KMS-11 (cell line): Measurements from ENCODE around the gene RAD51B.

Experiments
- H2AFZ ChIP-seq: fragments of 200-600 bp; sonication (generic); 2 replicates; pipeline ENCODE4 v1.6.1; 2016; ENCODE audit warnings: antibody characterized with exemption, mixed run types, low read depth
- H3K27ac ChIP-seq: fragments of 200-600 bp; sonication (generic); 2 replicates; pipeline ENCODE4 v1.6.1; 2016; ENCODE audit warnings: mild to moderate bottlenecking, mixed run types
- H3K27me3 ChIP-seq: fragments of 200-600 bp; sonication (generic); 2 replicates; pipeline ENCODE4 v1.6.1; 2017; ENCODE audit warnings: mild to moderate bottlenecking, low read depth, mixed run types, moderate library complexity; ENCODE audit not compliant: insufficient read depth
- H3K36me3 ChIP-seq: fragments of 200-600 bp; sonication (generic); 2 replicates; pipeline ENCODE4 v1.6.1; 2017; ENCODE audit warnings: mild to moderate bottlenecking, mixed run types; ENCODE audit not compliant: insufficient read depth
- H3K4me1 ChIP-seq: fragments of 200-600 bp; sonication (generic); 2 replicates; pipeline ENCODE4 v1.6.1; 2016; ENCODE audit warnings: mild to moderate bottlenecking, low read depth, mixed run types; ENCODE audit not compliant: poor library complexity, severe bottlenecking
- H3K4me2 ChIP-seq: fragments of 200-600 bp; sonication (generic); 2 replicates; pipeline ENCODE4 v1.7.0; 2016; ENCODE audit warnings: mild to moderate bottlenecking, mixed run types
- H3K4me3 ChIP-seq: fragments of 200-600 bp; sonication (generic); IDR thresholded peaks from 2 replicates; pipeline ENCODE4 v1.6.1; 2017; ENCODE audit warnings: low read depth, low read length, mixed read lengths; ENCODE audit not compliant: insufficient read depth
- H3K79me2 ChIP-seq: fragments of 200-600 bp; sonication (generic); 2 replicates; pipeline ENCODE4 v1.6.1; 2016; ENCODE audit warnings: low read depth, mixed run types; ENCODE audit not compliant: insufficient read depth
- H3K9ac ChIP-seq: fragments of 200-600 bp; sonication (generic); 2 replicates; pipeline ENCODE4 v1.6.1; 2016; ENCODE audit warnings: mild to moderate bottlenecking, mixed run types
- H4K20me1 ChIP-seq: fragments of 200-600 bp; sonication (generic); 2 replicates; pipeline ENCODE4 v1.6.1; 2016; ENCODE audit warnings: mild to moderate bottlenecking, mixed run types; ENCODE audit not compliant: insufficient read depth
- TF ChIP-seq, protein P1 (sequence below): fragments of 200-600 bp; sonication (generic); conservative IDR thresholded peaks from 2 replicates; pipeline ENCODE4 v1.6.1; 2017; ENCODE audit warnings: low read depth, mild to moderate bottlenecking, antibody characterized with exemption, low read length, moderate library complexity, mixed read lengths

Gene RAD51B

DNA sequence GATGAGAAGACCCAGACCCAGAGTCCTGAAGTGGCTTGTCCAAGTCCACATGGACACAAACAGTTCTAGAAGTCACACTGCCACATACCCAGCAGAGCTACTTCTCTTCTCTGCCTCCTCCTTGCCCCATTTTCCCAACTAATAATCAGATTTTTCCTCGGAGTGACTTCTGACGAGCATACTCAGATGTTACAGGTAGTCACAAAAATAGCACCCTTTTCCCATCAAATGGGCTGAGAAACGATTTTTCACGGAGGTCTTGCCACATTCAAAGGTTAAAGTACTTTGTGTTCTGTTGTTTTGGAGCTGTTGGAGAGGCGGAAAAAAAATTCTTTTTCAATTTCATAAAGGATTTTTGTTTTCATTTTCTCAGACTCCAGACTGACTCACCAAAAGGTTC lies 740.4 kb downstream of the RAD51B start:
- H3K4me2 ChIP-seq = no peak overlapping the region

DNA sequence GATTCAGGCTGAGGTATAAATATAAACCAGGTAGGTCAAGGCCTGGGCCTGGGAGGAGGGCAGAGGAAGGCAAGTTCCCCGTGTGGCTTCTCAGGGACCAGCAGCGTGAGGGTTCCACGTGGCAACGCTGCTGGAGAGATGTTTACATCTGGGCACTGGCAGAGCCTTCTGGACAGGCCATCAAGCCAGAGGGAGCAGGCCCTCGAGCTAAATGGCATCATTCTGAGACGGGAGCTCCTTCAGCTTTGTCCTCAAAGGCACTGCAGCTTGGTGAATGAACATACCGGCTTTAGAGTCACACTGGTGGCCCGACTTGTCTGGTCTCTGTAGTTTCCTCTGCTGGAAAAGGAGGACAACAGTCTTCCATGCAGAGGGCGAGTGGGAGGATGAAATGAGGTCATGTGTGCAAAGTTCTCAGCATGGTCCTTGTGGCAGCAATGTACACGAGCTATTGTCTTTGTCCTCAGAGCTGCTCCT lies 742.0 kb downstream of the RAD51B start:
- H2AFZ ChIP-seq = no peak overlapping the region
- no peak overlapping the region for H3K27ac ChIP-seq
- no peak overlapping the region for H3K4me3 ChIP-seq
- no peaks in the 10 kb centered on the region for H4K20me1 ChIP-seq
- H3K36me3 ChIP-seq = no peaks in the 10 kb centered on the region
- no peak overlapping the region for H3K9ac ChIP-seq
- TF ChIP-seq, protein P1, sequence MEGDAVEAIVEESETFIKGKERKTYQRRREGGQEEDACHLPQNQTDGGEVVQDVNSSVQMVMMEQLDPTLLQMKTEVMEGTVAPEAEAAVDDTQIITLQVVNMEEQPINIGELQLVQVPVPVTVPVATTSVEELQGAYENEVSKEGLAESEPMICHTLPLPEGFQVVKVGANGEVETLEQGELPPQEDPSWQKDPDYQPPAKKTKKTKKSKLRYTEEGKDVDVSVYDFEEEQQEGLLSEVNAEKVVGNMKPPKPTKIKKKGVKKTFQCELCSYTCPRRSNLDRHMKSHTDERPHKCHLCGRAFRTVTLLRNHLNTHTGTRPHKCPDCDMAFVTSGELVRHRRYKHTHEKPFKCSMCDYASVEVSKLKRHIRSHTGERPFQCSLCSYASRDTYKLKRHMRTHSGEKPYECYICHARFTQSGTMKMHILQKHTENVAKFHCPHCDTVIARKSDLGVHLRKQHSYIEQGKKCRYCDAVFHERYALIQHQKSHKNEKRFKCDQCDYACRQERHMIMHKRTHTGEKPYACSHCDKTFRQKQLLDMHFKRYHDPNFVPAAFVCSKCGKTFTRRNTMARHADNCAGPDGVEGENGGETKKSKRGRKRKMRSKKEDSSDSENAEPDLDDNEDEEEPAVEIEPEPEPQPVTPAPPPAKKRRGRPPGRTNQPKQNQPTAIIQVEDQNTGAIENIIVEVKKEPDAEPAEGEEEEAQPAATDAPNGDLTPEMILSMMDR = no peak
- H3K27me3 ChIP-seq = no peaks in the 10 kb centered on the region
- H3K4me1 ChIP-seq = no peaks in the 10 kb centered on the region
- H3K79me2 ChIP-seq = no peaks in the 10 kb centered on the region
- no peak overlapping the region for H3K4me2 ChIP-seq

More for the DNA sequence above, 740.4 kb downstream of the RAD51B start:
- H4K20me1 ChIP-seq = no peaks in the 10 kb centered on the region
- no peaks in the 10 kb centered on the region for H3K36me3 ChIP-seq
- H2AFZ ChIP-seq = no peak overlapping the region
- H3K27me3 ChIP-seq = no peaks in the 10 kb centered on the region
- H3K9ac ChIP-seq = no peak overlapping the region
- no peak overlapping the region for H3K4me3 ChIP-seq
- TF ChIP-seq, protein P1 = no peak
- peaks cover 3% of the 10 kb centered on the region for H3K4me1 ChIP-seq
- no peak overlapping the region for H3K27ac ChIP-seq
- no peaks in the 10 kb centered on the region for H3K79me2 ChIP-seq

DNA sequence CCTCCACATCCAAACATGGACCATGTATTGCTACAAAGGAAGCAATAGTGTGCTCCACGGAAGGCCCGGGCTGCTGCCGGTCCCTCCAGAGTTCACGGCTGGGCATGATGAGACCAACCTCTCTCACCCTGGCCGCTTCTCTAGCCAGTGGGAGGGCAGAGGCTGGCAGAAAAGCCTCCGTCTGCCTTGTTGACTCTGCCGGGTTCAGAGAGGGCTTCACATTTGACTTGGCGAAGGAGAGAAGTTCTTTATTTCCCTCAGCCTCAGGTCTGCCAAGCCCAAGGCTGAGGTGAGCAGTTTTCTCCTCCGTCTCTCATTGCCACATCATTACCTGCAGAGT lies 743.3 kb downstream of the RAD51B start:
- H3K36me3 ChIP-seq = no peaks in the 10 kb centered on the region
- H3K4me1 ChIP-seq = no peaks in the 10 kb centered on the region
- H3K79me2 ChIP-seq = no peaks in the 10 kb centered on the region
- no peaks in the 10 kb centered on the region for H3K27me3 ChIP-seq
- no peak overlapping the region for H3K27ac ChIP-seq
- H4K20me1 ChIP-seq = no peaks in the 10 kb centered on the region
- no peak overlapping the region for H3K4me2 ChIP-seq
- TF ChIP-seq, protein P1 = no peak
- H3K4me3 ChIP-seq = no peak overlapping the region
- H2AFZ ChIP-seq = no peak overlapping the region
- no peak overlapping the region for H3K9ac ChIP-seq

DNA sequence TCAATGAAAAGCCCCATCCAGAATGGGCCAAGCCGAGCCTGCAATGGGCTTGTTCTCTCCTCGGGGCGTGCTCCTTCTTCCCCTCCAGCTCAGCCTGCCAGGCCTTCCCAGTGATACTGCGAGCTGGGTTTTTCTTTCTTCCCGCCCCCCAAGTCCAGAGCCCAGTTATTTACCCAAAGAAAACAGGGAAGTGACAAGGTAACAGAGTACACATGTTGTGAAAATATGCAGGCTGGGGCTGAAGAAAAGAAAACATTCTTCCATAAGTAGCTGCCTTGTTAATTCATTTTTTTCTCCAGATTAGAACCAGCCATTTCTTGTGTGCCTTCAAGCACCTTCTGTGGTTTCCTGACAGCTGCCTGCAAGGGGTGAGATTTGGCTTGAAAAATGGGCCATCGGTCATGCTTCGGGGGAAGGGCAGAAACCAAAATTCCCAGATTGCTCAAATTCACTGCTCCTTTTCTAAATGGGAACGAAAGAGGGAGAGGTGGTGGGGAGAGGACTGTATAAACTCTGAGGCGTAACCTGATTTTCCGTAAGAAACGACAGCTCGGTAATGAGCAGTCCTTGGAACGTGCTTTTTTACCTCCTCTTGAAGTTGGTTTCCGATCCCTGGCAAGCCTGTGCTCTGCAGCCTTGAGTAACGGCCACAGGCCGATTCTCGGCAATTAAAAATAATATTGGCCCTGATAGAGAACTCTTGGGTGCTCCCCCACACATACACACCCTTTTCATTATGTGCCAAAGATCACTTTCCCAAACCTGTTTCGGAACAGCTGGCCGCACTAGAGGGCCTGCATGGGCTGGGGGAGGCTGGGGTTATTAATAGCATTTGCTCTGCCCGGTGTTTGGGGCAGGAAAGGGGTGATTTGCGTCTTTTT lies 743.9 kb downstream of the RAD51B start:
- H2AFZ ChIP-seq = no peak overlapping the region
- TF ChIP-seq, protein P1 = no peak
- H3K27ac ChIP-seq = no peak overlapping the region
- no peak overlapping the region for H3K9ac ChIP-seq
- no peak overlapping the region for H3K4me3 ChIP-seq
- H4K20me1 ChIP-seq = no peaks in the 10 kb centered on the region
- H3K36me3 ChIP-seq = no peaks in the 10 kb centered on the region
- H3K4me1 ChIP-seq = no peaks in the 10 kb centered on the region
- H3K27me3 ChIP-seq = no peaks in the 10 kb centered on the region
- H3K79me2 ChIP-seq = no peaks in the 10 kb centered on the region
- H3K4me2 ChIP-seq = no peak overlapping the region
